DMS53 treated with DMSO at 0.1 percent for 48 hours (cell line): ENCODE measurements around the gene WDCP.
A peak's percentile ranks its signal among the peaks of the same experiment; 100 is the strongest.
"Not testable (repeated sequence)": the region's sequence is repeated elsewhere in the genome, so short reads cannot be mapped to it uniquely, and the experiment has no call there.

Experiments
- DNase-seq: peaks from one replicate; lab custom pipeline; 2025; ENCODE audit not compliant: unreplicated experiment; lab: John Stamatoyannopoulos, UW

WDCP gene

GRCh38 chr2:24022975-24023575 lies 24.1 kb downstream of the WDCP start:
- no peak for DNase-seq

DNA sequence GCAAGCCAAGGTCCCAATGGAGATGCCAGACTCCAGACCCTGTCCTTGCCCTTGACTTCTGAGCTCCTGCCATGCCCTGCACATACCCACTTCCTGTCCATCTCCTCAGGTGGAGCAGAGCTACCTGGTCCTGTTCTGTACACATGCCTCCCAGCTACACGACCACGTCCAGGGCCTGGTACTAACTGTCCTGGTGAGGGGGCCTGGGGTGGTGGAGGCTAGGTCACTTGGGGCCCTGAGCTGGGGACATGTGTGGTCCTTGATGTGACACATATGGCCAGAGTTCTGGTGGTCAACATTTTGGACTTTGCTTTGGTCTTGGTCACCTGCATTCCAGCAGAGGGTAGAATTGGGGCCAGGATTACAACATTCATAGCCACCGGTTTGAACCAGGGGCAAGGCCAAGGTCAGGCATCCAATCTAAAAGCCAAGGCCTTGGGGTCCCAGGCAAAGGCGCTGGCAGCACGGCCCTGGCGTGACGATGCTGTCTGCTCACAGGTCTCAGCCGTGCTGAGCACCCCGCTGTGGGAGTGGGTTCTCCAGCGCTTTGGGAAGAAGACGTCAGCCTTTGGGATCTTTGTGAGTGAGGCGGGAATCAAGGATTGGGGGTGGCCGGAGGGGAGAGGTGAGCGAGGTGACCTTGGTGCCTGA lies 24.7 kb downstream of the WDCP start:
- DNase-seq: no peak

DNA sequence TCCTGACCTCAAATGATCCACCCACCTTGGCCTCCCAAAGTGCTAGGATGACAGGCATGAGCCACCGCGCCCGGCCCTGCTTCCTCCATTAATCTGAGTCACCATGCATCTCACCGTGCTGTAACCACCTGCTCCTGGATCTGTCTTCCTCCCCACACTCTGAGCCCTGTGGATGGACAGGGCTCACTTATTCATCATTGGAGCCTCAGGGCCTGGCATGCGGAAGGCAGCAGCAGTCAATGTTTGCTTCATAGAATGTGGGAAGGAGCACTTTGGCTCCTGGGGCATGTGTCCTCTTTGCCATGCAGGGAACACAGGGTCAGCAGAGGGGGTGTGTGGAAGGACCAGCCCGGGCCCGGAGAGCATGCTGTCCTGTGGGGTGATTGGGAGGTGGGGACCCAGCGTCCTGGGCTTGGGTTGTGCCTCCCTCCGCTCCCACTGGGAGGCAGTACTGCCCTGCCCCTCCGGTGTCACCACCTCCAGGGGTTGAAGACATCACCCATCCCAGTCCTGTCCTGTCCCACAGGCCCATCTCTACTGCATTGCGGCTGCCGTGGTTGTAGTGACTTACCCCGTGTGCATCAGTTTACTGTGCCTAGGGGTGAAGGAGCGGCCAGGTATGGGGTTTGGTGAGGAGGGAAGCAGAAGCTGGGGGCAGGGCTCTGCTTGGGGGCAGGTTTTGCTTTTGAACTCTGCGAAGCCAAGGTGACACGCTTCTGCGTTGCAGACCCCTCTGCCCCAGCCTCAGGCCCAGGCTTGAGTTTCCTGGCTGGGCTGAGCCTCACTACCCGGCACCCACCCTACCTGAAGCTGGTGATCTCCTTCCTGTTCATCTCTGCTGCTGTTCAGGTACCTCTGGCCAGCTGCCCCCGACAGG lies 25.8 kb downstream of the WDCP start:
- no peak for DNase-seq

DNA sequence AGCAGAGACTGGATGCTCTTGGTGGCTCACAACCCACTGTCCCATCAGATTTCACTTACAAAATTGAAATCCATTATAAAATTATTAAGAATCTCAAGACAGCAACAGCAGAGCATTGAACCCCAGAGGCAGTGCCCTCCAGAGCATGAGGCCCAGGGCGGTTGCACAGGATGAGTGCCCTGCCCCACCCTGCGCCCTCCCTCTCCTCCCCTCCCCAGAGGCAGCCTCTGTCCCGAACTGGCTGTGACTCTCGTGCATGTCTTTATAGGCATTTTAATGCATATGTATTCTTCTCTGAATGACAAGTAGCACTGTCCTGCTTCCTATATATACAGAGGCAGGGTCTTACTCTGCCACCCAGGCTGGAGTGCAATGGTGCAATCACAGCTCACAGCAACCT lies 26.9 kb downstream of the WDCP start:
- no peak for DNase-seq

DNA sequence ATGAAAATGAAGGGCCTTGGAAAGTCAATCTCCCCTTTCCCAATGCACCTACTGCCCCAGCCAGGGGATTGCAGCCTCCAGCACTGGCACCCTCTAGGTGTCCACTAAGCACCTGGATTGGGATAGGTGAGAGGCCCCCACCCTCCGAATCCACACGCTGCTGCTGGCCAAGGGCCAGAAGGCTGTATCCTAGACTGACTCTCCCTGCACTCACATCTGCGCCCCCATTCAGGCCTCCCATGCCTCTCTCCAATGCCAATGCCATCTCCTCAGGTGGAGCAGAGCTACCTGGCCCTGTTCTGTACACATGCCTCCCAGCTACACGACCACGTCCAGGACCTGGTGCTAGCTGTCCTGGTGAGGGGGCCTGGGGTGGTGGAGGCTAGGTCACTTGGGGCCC lies 27.5 kb downstream of the WDCP start:
- no peak for DNase-seq

GRCh38 chr2:24018241-24018640 lies 28.9 kb downstream of the WDCP start:
- no peak for DNase-seq

DNA sequence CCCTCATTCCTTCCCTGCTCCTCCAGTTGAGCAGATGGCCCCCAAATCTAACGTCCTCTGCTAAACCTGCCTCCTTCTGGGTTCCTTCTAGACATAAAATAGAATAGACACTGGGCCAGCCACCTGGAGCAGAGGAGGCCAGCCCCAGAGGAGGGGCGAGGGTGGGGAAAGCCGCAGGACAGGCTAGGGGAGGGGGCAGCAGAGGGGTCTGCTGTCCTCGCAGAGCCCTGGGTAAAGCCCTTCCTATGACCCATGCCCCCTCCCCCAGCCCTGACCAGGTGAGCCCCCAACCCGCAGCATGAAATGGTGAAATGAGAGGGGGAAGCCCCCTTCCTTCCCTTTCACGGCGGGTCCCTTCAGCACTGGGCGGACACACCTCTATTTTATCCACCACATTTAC lies 29.5 kb downstream of the WDCP start:
- no peak for DNase-seq

DNA sequence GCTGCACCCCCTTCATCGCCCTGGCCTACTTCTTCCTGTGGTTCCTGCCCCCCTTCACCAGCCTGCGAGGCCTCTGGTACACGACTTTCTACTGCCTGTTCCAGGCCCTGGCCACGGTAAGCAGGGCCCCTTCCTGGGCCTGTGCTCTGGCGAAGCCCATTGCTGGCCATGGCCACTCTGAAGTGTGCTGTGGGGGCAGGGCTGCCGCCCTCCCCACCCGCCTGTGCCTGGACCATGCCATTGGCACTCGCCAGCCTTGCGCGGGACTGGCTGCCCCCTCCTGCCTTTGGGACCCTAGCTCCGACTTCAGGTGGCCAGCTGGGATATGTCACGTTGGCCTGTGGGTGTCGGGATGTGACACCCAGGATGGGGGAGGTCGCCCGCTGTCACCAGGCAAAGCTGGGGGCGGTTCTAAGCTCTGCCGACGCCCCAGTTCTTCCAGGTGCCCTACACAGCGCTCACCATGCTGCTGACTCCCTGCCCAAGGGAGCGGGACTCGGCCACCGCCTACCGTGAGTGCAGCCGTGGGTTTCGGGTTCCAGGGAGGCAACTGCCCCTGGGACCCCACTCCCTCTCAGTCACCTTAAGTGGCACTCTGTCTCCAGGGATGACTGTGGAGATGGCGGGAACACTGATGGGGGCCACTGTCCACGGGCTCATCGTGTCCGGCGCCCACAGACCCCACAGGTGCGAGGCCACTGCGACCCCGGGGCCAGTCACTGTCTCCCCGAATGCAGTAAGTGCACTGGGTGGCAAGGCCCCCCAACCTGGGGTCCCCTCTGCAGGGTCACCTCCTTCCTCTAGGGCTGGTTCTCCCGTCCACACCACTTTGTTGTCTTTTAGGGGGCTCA lies 30.1 kb downstream of the WDCP start:
- DNase-seq: no peak

DNA sequence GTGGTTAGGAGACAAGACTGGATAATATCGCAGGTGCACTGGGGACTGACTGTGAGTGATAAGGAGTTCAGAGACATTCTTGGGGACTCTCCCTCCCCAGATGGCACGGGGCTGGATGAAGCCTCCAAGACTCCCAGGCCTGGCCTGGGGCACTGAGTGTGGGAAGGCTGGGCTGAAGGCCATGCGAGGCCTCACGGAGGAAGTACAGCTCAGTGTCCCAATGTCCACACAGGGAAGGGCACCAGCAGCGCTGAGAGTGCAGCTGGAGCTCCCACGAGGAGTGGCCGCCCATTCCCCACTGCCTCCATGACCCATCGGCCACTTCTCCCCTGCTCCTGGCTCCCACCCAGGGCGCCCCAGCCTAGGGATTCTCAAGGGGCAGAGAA lies 30.8 kb downstream of the WDCP start:
- DNase-seq: no peak

DNA sequence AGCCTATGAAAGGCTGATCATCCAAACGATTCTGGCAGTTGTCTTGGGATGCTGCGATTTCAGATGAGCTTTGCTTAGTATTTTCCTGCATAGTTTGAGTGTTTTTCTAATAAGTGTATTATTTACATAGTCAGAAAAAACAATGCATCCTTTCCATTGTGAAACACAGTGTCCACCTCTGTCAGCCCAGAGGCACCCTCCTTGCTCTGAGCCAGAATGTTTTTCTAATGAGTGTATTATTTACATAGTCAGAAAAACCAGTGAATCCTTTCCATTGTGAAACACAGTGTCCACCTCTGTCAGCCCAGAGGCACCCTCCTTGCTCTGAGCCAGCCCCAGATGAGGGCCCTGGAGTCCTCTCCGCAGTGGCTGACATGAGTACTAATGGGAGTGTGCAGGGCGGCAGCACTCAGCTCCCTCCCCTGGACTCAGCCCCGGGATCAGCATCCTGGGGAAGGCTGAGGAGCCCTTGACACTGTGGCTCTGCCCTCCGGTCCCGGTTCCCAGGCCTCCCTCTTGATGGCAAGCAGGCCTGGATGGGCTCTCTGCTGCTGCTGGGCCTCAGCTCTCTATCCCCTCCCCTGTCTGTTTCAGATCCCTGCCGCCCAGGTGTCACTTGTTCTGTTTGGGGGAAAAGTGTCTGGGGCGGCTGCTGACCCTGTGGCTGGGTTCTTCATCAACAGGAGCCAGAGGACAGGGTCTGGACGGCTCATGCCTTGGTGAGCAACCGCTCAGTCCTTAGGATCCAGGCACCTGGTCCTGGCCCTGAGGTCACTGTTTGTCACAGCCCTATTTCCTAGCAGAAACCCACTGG lies 31.4 kb downstream of the WDCP start:
- peak; percentile 54 for DNase-seq

DNA sequence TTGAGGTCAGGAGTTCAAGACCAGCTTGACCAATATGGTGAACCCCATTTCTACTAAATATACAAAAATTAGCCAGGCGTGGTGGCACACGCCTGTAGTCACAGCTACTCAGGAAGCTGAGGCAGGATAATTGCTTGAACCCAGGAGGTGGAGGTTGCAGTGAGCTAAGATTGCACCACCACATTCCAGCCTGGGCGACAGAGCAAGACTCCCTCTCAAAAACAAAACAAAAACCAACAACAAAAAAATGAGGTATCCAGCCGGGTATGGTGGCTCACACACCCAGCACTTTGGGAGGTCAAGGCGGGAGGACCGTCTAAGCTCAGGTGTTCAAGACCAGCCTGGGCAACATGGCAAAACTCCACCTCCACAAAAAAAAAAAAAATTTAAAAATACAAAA lies 32.3 kb downstream of the WDCP start:
- DNase-seq: not testable (repeated sequence)

GRCh38 chr2:24012521-24013188 lies 34.5 kb downstream of the WDCP start:
- no peak for DNase-seq

DNA sequence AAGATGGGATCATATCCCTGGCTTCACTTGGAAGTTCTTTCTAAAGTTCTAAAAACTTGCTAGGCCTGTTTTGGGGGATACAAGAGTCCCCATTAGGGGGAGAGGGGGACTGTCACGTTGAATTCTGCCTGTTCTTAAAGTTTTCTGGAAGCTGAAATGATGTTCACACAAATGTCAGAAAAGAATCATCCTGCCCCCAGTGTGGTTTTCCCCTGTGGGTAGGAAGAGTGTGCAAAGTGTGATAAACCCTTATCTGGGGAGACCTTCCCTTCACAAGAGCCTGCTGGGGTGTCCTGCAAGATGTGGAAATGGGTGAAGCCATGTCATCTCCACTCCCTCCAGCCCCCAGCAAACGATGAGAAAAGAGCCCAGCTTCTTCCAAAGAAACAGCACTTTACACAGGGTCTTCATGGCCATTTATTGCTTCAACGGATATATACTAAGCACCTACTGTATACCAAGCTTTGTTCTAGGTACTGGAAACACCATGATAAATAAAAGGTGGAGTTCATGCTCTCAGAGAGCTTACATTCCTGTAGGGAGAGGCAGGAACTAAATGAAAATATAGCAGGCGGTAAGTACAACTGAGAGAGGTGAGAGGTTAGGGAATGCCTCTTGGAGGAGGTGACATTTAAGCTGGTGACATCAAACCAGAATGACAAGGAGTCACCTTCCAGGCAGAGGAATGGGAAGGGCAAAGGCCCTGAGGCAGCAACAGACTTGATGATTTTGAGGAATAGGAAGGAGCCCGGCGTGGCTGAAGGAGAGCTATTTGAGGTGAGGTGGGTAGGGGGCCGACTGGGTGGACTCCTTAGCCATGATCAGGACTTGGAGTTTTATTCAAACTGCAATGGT lies 35.7 kb downstream of the WDCP start:
- no peak for DNase-seq

DNA sequence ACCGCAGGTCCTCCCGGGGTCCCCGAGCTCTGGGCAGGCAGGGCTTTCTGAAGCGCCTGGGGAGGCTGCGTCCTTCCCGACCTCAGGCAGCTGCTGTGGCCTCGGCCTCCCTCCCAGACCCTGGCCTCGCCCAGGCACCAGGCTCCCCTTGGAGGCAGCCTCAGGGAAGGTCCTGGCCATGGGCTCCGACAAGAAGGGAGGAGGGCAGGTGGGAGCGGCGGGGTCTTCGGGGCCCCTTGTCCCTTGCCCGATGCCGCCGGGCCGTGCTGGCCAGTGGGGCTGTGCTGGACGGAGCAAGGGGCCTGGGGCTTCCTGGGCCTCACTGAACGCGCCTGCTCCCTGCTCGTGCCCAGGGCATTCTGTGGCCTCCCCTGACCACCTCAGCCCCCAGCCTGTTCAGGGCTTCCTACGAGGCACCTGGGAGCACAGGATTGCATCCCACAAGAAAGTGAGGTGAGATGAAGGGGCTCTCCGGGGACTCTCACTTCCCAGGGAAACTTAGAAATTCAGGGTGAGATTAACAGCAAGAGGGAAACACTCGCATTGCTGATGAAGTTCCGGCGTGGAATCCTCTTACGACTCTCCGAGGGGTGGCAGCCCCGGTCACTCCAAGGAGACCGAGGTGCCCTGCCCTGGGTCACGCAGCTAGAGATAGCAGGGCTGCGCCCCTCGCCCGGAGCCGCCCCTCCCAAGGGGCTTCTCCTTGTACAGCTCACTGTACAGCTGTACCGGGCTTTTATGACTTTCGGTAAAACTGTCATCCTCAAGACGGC lies 36.5 kb downstream of the WDCP start:
- no peak for DNase-seq

DNA sequence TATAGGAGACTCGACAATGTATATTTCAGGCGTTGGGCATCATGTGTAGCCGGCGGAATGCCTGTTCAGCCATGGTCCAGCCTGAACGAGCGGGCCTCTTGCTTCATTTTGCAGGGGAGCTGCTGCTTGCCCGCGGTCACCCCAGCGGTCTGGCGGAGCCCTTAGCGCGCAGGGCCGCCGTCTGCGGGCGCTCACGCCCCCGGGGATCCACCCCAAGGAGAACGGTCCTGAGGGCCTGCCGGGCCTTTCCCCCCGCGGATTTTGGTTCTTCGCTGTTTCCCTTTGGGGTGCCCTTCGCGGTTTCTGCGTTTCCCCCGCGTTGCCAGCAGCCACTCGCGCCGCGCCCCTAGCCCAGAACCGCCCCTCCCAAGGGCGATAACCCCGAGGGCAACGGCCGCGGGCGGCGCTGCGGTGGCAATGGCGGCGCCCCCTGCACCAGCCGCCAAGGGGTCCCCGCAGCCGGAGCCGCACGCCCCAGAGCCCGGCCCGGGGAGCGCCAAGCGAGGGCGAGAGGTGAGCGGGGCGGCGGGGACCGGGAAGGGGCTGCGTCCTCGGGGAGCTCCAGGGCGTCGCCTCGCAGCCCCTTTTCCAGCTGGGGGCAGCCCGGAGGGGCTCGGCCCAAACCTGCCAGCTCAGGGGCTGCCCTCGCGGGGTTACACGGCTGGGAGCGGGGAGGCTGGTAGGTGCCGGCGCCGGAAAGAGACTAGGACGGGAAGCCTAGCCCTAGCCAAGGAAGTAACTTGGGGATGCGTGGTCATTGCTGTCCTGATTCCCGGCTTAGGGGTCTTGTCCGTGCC lies 37.3 kb downstream of the WDCP start, which contains the start of gene MFSD2B:
Gene MFSD2B (plus strand): TSS at position 406 of the 797 bp plus-strand sequence. CDS start 12 bp downstream, at position 418.
- DNase-seq: no peak

DNA sequence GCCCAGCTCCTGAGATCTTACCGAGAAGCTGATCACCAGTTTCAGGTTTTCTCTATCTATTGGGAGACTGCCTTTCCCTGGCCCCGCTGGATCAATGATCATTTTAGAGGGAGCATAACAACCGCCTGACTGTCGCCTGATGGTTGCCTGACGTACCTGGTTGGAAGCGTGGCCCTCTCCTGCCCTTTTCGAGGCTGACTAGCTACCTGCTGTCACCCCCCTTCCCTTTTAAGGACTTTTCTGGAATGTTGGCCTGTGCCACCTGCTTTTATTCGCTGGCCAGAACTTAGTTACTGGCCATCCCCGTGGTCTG lies 37.9 kb downstream of the WDCP start:
- DNase-seq: no peak

DNA sequence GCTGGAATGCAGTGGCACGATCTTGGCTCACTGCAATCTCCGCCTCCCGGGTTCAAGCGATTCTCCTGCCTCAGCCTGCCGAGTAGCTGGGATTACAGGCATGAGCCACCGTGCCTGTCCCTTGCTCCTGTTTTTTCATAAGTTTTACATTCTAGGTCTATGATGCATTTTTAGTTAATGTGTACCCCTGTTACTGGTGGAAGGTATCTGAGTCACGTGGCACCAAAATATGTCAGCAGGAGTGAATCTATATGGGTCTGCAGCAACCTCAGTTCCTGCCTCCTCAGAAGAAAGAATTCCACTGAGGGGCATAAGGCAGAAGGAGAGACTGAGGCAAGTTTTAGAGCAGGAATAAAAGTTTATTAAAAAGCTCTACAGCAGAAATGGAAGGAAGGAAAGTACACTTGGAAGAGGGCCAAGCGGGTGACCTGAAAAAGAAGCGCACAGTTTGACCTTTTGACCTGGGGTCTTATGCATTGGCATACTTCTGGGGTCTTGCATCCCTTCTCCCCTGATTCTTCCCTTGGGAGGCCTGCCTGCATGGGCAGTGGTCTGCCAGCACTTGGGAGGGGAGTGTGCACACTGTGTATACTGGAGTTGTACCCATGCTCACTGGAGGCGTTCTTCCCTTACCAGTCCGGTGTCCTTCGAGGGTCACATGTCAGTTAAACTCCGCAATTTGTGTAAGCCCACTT lies 38.4 kb downstream of the WDCP start:
- no peak for DNase-seq
